ENCODE measurements around the gene LHFPL4. TPM values are rescaled to one million over a fixed set of nuclear protein-coding genes. Genes with fewer than 3 reads are reported as not detected.

The LHFPL4 gene
- total and polyA plus RNA-seq, 2 of the 4 experiments (the other 2 are of a cell fraction): not detected

GRCh38 chr3:9600597-9600996, 47.0 kb upstream of the LHFPL4 start:
- H3K4me1 ChIP-seq (ENCODE audit: control insufficient read depth, insufficient read depth, low read length): no peaks in the 10 kb centered on the region
- no TSS peak for BruUV-seq (replicated peaks)
- no peak overlapping the region for H4K8ac ChIP-seq (ENCODE audit: low read depth in 2 of 2, low read length in 2 of 2)
- no peak overlapping the region for H4K5ac ChIP-seq (ENCODE audit: low read depth, low read length)
- POLR2A ChIA-PET (ENCODE audit: unreplicated experiment): no interaction called here
- no peak overlapping the region for H2AK9ac ChIP-seq (replicated peaks; ENCODE audit: low read depth, low read length, poor library complexity)
- WGBS, 2 experiments (ENCODE audit: extremely low coverage in 2 of 2, insufficient read length in 1 of 2): 8% methylated on average over 16 of the region's 42 CpGs; no CpG with 5 or more reads in 1 of the 2 experiments
- intact Hi-C loops (cut with micrococcal nuclease): no loop called here
- no peak overlapping the region for H3K27ac ChIP-seq (ENCODE audit: insufficient read depth, low read length)
- no peak overlapping the region for H3K4ac ChIP-seq (ENCODE audit: low read depth, low read length)
- no peak for DNase-seq
- H3K36me3 ChIP-seq (ENCODE audit: control insufficient read depth, insufficient read depth, low read length): no peaks in the 10 kb centered on the region
- CTCF ChIA-PET: interaction anchor here (0.6 kb wide), 1 partner anchor 8 kb away, joined by 6 read pairs; no protein-coding TSS in a partner anchor
- H4K91ac ChIP-seq (ENCODE audit: insufficient read depth, low read depth, low read length): no peak overlapping the region
- peak overlapping the region; percentile 77 for H2AFZ ChIP-seq (replicated peaks; ENCODE audit: low read length, poor library complexity)
- H3K27me3 ChIP-seq (ENCODE audit: control insufficient read depth, insufficient read depth, low read length): no peaks in the 10 kb centered on the region
- no peak overlapping the region for H3K14ac ChIP-seq (replicated peaks; ENCODE audit: low read depth, low read length)
- no peak overlapping the region for H3K18ac ChIP-seq (ENCODE audit: low read depth, low read length)
- no peak overlapping the region for H2BK120ac ChIP-seq (ENCODE audit: low read depth, low read length)
- H4K20me1 ChIP-seq (ENCODE audit: insufficient read depth, low read length): no peaks in the 10 kb centered on the region
- H3K9me3 ChIP-seq (ENCODE audit: control insufficient read depth, insufficient read depth, low read length): no peaks in the 10 kb centered on the region
- no peak overlapping the region for H2BK5ac ChIP-seq (ENCODE audit: low read depth, low read length, poor library complexity, severe bottlenecking)
- no peak overlapping the region for H2BK20ac ChIP-seq (ENCODE audit: low read depth, low read length)
- TF ChIP-seq, protein P1, sequence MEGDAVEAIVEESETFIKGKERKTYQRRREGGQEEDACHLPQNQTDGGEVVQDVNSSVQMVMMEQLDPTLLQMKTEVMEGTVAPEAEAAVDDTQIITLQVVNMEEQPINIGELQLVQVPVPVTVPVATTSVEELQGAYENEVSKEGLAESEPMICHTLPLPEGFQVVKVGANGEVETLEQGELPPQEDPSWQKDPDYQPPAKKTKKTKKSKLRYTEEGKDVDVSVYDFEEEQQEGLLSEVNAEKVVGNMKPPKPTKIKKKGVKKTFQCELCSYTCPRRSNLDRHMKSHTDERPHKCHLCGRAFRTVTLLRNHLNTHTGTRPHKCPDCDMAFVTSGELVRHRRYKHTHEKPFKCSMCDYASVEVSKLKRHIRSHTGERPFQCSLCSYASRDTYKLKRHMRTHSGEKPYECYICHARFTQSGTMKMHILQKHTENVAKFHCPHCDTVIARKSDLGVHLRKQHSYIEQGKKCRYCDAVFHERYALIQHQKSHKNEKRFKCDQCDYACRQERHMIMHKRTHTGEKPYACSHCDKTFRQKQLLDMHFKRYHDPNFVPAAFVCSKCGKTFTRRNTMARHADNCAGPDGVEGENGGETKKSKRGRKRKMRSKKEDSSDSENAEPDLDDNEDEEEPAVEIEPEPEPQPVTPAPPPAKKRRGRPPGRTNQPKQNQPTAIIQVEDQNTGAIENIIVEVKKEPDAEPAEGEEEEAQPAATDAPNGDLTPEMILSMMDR (conservative IDR thresholded peaks at IDR 0.05; ENCODE audit: low read depth, low read length): no peak
- TF ChIP-seq SMC3 (IDR thresholded peaks at IDR 0.05; ENCODE audit: low read depth, low read length) (no peak), MXI1 (IDR thresholded peaks at IDR 0.05; ENCODE audit: borderline replicate concordance, low read depth, low read length) (no peak), CEBPB (IDR thresholded peaks at IDR 0.05; ENCODE audit: low read depth, low read length) (no peak), POLR2A (IDR thresholded peaks at IDR 0.05; ENCODE audit: low read depth, low read length) (no peak), MAFK (IDR thresholded peaks at IDR 0.05; ENCODE audit: low read depth, low read length) (no peak), BHLHE40 (IDR thresholded peaks at IDR 0.05; ENCODE audit: low read depth, low read length) (no peak), RFX5 (IDR thresholded peaks at IDR 0.05; ENCODE audit: low read depth, low read length) (no peak)
- no peak overlapping the region for H3K4me3 ChIP-seq (ENCODE audit: insufficient read depth, low read depth, low read length)
- in situ Hi-C loops (cut with MboI; ENCODE audit: low sequenced_read_pairs): no loop called here
- H3K4me2 ChIP-seq (ENCODE audit: low read depth, low read length): no peak overlapping the region
- H3K23ac ChIP-seq (ENCODE audit: low read depth, low read length): no peak overlapping the region
- H3K56ac ChIP-seq (ENCODE audit: extremely low read depth, insufficient read depth, low read length): no peak overlapping the region
- H3K79me1 ChIP-seq (ENCODE audit: low read depth in 1 of 2, low read length in 2 of 2): no peaks in the 10 kb centered on the region
- no peak overlapping the region for H3K9ac ChIP-seq (ENCODE audit: low read depth, low read length)
- H3K9me1 ChIP-seq (ENCODE audit: insufficient read depth, low read length): no peaks in the 10 kb centered on the region
- dilution Hi-C loops (cut with HindIII; ENCODE audit: low sequenced_read_pairs, unreplicated experiment): no loop called here
- H2AK5ac ChIP-seq (ENCODE audit: low read depth, low read length): no peak overlapping the region
- peak; percentile 69 for ATAC-seq (ENCODE audit: low read depth)
- H2BK15ac ChIP-seq (ENCODE audit: low read depth, low read length): no peak overlapping the region
